Mesenchymal stem cell (in vitro differentiated cells and primary cell): Measurements from ENCODE around the gene AFTPH. TPM values are rescaled to one million over a fixed set of nuclear protein-coding genes. Genes with fewer than 3 reads are reported as not detected.
A peak's percentile ranks its signal among the peaks of the same experiment; 100 is the strongest.

Source experiments
- DNase-seq: peaks from one replicate; pipeline ENCODE4 v3.0.0-alpha.2; 2013
- H2AFZ ChIP-seq: one replicate; pipeline ENCODE4 v1.6.1; 2013; ENCODE audit warnings: low read depth, mild to moderate bottlenecking, control low read depth, inconsistent platforms, low read length, moderate library complexity
- H2AK5ac ChIP-seq: 2 replicates; pipeline ENCODE4 v1.6.1; 2013; ENCODE audit warnings: low read length, moderate library complexity, mild to moderate bottlenecking, inconsistent platforms; ENCODE audit not compliant: severe bottlenecking
- H2BK120ac ChIP-seq: one replicate; pipeline ENCODE4 v1.6.1; 2013; ENCODE audit warnings: low read depth, mild to moderate bottlenecking, inconsistent platforms, low read length, moderate library complexity
- H2BK12ac ChIP-seq, 2 experiments: one replicate each; pipeline ENCODE4 v1.6.1; 2013; ENCODE audit warnings: inconsistent platforms in 2 of 2, low read length in 2 of 2, mild to moderate bottlenecking in 2 of 2, moderate library complexity in 2 of 2, control low read depth in 1 of 2
- H2BK15ac ChIP-seq: one replicate; pipeline ENCODE4 v1.6.1; 2013; ENCODE audit warnings: mild to moderate bottlenecking, low read depth, inconsistent platforms; ENCODE audit not compliant: poor library complexity, severe bottlenecking
- H2BK5ac ChIP-seq: 2 replicates; pipeline ENCODE4 v1.6.1; 2013; ENCODE audit warnings: low read depth, mild to moderate bottlenecking, low read length, control low read depth, inconsistent platforms; ENCODE audit not compliant: poor library complexity, severe bottlenecking
- H3K14ac ChIP-seq, 2 experiments: one replicate each; pipeline ENCODE4 v1.6.1; 2013; ENCODE audit warnings: inconsistent platforms in 2 of 2, low read length in 2 of 2, control low read depth in 1 of 2, mild to moderate bottlenecking in 1 of 2, moderate library complexity in 1 of 2
- H3K18ac ChIP-seq, 2 experiments: one replicate each; pipeline ENCODE4 v1.6.1; 2013; ENCODE audit warnings: inconsistent platforms in 2 of 2, low read length in 2 of 2, control low read depth in 1 of 2, low read depth in 1 of 2, mild to moderate bottlenecking in 1 of 2
- H3K23ac ChIP-seq, 2 experiments: one replicate each; pipeline ENCODE4 v1.6.1; 2013; ENCODE audit warnings: inconsistent platforms in 2 of 2, low read length in 2 of 2, mild to moderate bottlenecking in 2 of 2, moderate library complexity in 2 of 2, control low read depth in 1 of 2
- H3K27ac ChIP-seq: 2 replicates; pipeline ENCODE4 v1.5.1; 2013; ENCODE audit warnings: mild to moderate bottlenecking, moderate library complexity, low read length, control low read depth, inconsistent platforms; ENCODE audit not compliant: poor library complexity, severe bottlenecking
- H3K27me3 ChIP-seq, 2 experiments: 2 replicates each; pipeline versions ENCODE4 v1.6.1 to v1.7.0; 2013; ENCODE audit warnings: low read length in 2 of 2, mild to moderate bottlenecking in 2 of 2, moderate library complexity in 2 of 2, control low read depth in 1 of 2, inconsistent platforms in 1 of 2; ENCODE audit not compliant: control insufficient read depth in 1 of 2, insufficient read depth in 1 of 2
- H3K36me3 ChIP-seq, 2 experiments: 2 replicates each; pipeline versions ENCODE4 v1.6.1 to v1.7.0; 2013; ENCODE audit warnings: low read length in 2 of 2, control low read depth in 1 of 2, inconsistent platforms in 1 of 2, low read depth in 1 of 2, mild to moderate bottlenecking in 1 of 2; ENCODE audit not compliant: insufficient read depth in 2 of 2, control insufficient read depth in 1 of 2
- H3K4ac ChIP-seq, 2 experiments: one replicate each; pipeline ENCODE4 v1.6.1; 2013; ENCODE audit warnings: inconsistent platforms in 2 of 2, low read length in 2 of 2, mild to moderate bottlenecking in 2 of 2, moderate library complexity in 2 of 2, control low read depth in 1 of 2, low read depth in 1 of 2
- H3K4me1 ChIP-seq: 2 replicates; pipeline ENCODE4 v1.6.1; 2013; ENCODE audit warnings: low read depth, low read length, control low read depth; ENCODE audit not compliant: control insufficient read depth, insufficient read depth
- H3K4me2 ChIP-seq: 2 replicates; pipeline ENCODE4 v1.6.1; 2013; ENCODE audit warnings: low read length, mild to moderate bottlenecking, inconsistent platforms; ENCODE audit not compliant: poor library complexity, severe bottlenecking
- H3K4me3 ChIP-seq, 2 experiments: 2 replicates each; pipeline versions ENCODE4 v1.5.1 to v1.7.0; 2013; ENCODE audit warnings: low read length in 2 of 2, mild to moderate bottlenecking in 2 of 2, control low read depth in 1 of 2, low read depth in 1 of 2; ENCODE audit not compliant: insufficient read depth in 1 of 2
- H3K79me1 ChIP-seq: replicated peaks from 2 replicates; pipeline ENCODE4 v1.6.1; 2013; ENCODE audit warnings: mild to moderate bottlenecking, control low read depth, low read length, inconsistent platforms; ENCODE audit not compliant: poor library complexity, severe bottlenecking
- H3K9ac ChIP-seq: 2 replicates; pipeline ENCODE4 v1.7.0; 2013; ENCODE audit warnings: mild to moderate bottlenecking, low read length, moderate library complexity
- H3K9me3 ChIP-seq: 2 replicates; pipeline ENCODE4 v1.7.0; 2013; ENCODE audit warnings: mild to moderate bottlenecking, low read length; ENCODE audit not compliant: control insufficient read depth
- H4K8ac ChIP-seq: one replicate; pipeline ENCODE4 v1.6.1; 2013; ENCODE audit warnings: inconsistent platforms, mild to moderate bottlenecking, low read length, moderate library complexity
- H4K91ac ChIP-seq: one replicate; pipeline ENCODE4 v1.6.1; 2013; ENCODE audit warnings: mild to moderate bottlenecking, low read length, inconsistent platforms
- WGBS: methylation state at CpG from one replicate; pipeline ENCODE4 v1.1.7; 2013; ENCODE audit warnings: mixed read lengths; 5-methylcytosine and 5-hydroxymethylcytosine counted together
- polyA plus RNA-seq, 2 experiments: library from polyadenylated mRNA; stranded (reverse); fragments of 200-250 nt; gene quantifications; one replicate each; pipeline ENCODE4 v1.2.3, GENCODE V29; 2013

AFTPH gene
- polyA plus RNA-seq (2013, experiment 1 of 2), result 10.9 TPM
- 11.9 TPM for polyA plus RNA-seq (2013, experiment 2 of 2)

GRCh38 chr2:64523666-64524603 lies at the start of gene AFTPH:
AFTPH (plus strand) TSS chr2:64524328; CDS start chr2:64551475, 27,147 bp downstream.
- Histone ChIP-seq H3K27me3 (peaks cover 0 to 4% of the 10 kb centered on the region in 2 experiments), H3K18ac (peak within 1 kb of the TSS; percentile 75 to 91), H3K36me3 (no peaks in the 10 kb centered on the region), H3K79me1 (peaks cover 2% of the 10 kb centered on the region), H2AK5ac (no peak within 1 kb of the TSS), H2BK12ac (peak within 1 kb of the TSS in 1 of 2 experiments; percentile 72), H3K23ac (peak within 1 kb of the TSS in 1 of 2 experiments; percentile 16), H2AFZ (peak within 1 kb of the TSS; percentile 61), H3K27ac (peak within 1 kb of the TSS; percentile 71), H3K4me2 (peak within 1 kb of the TSS; percentile 90), H2BK5ac (no peak within 1 kb of the TSS), H3K4me3 (peak within 1 kb of the TSS; percentile 90 to 91), H3K14ac (peak within 1 kb of the TSS in 1 of 2 experiments; percentile 48), H3K9ac (peak within 1 kb of the TSS; percentile 94), H3K4me1 (no peaks in the 10 kb centered on the region), H3K4ac (peak within 1 kb of the TSS; percentile 41 to 84), H4K91ac (no peak within 1 kb of the TSS), H3K9me3 (no peaks in the 10 kb centered on the region), H4K8ac (peak within 1 kb of the TSS; percentile 68), H2BK15ac (peak within 1 kb of the TSS; percentile 96), H2BK120ac (peak within 1 kb of the TSS; percentile 65)
- 1% methylated on average over 35 of the region's 67 CpGs for WGBS
- peak; percentile 99 for DNase-seq

GRCh38 chr2:64474636-64475035 lies 49.5 kb upstream of the AFTPH start:
- Histone ChIP-seq H4K91ac (no peak overlapping the region), H2BK120ac (no peak overlapping the region), H3K79me1 (no peaks in the 10 kb centered on the region), H3K27me3 (peaks cover 5 to 23% of the 10 kb centered on the region in 2 experiments), H3K9me3 (no peaks in the 10 kb centered on the region), H3K4me2 (no peak overlapping the region), H3K36me3 (no peaks in the 10 kb centered on the region), H2AFZ (no peak overlapping the region), H3K4me1 (no peaks in the 10 kb centered on the region), H4K8ac (no peak overlapping the region), H2BK12ac (no peak overlapping the region), H3K27ac (no peak overlapping the region), H3K9ac (no peak overlapping the region), H2AK5ac (no peak overlapping the region), H3K14ac (no peak overlapping the region), H3K4ac (no peak overlapping the region), H2BK15ac (no peak overlapping the region), H2BK5ac (no peak overlapping the region), H3K4me3 (no peak overlapping the region), H3K23ac (no peak overlapping the region), H3K18ac (no peak overlapping the region)
- WGBS, result 100% methylated on average over 1 of the region's 1 CpG
- no peak for DNase-seq

- no peaks in the 10 kb centered on the region for H3K4me1 ChIP-seq
- no peaks in the 10 kb centered on the region for H3K9me3 ChIP-seq
- H2BK12ac ChIP-seq, result no peak overlapping the region
- H3K79me1 ChIP-seq, result no peaks in the 10 kb centered on the region
- no peak overlapping the region for H4K91ac ChIP-seq
- H2BK5ac ChIP-seq, result no peak overlapping the region
- no peak overlapping the region for H3K18ac ChIP-seq
- no peak overlapping the region for H3K4me2 ChIP-seq
- no peak overlapping the region for H3K14ac ChIP-seq
- H3K23ac ChIP-seq, result no peak overlapping the region
- H3K9ac ChIP-seq, result no peak overlapping the region
- WGBS, result no CpG with 5 or more reads among the region's 1 CpG
- no peak overlapping the region for H3K27ac ChIP-seq
- H4K8ac ChIP-seq, result no peak overlapping the region
- H3K27me3 ChIP-seq, result peaks cover 0 to 21% of the 10 kb centered on the region in 2 experiments
- H3K36me3 ChIP-seq, result no peaks in the 10 kb centered on the region
- H3K4ac ChIP-seq, result no peak overlapping the region
- H2BK15ac ChIP-seq, result no peak overlapping the region
- H2AK5ac ChIP-seq, result no peak overlapping the region
- H3K4me3 ChIP-seq, result no peak overlapping the region
- no peak overlapping the region for H2BK120ac ChIP-seq
- H2AFZ ChIP-seq, result no peak overlapping the region
- no peak for DNase-seq
Measured at GRCh38 chr2:64477037-64477436, 47.1 kb upstream of the AFTPH start.

- H3K27ac ChIP-seq, result no peak overlapping the region
- no peak overlapping the region for H3K9ac ChIP-seq
- no peak for DNase-seq
- WGBS, result 95% methylated on average over 4 of the region's 4 CpGs
- no peak overlapping the region for H3K4me2 ChIP-seq
- no peaks in the 10 kb centered on the region for H3K4me1 ChIP-seq
- H2BK5ac ChIP-seq, result no peak overlapping the region
- H4K8ac ChIP-seq, result no peak overlapping the region
- H3K36me3 ChIP-seq, result no peaks in the 10 kb centered on the region
- no peak overlapping the region for H2BK15ac ChIP-seq
- no peak overlapping the region for H3K4me3 ChIP-seq
- no peaks in the 10 kb centered on the region for H3K79me1 ChIP-seq
- no peak overlapping the region for H2BK120ac ChIP-seq
- no peak overlapping the region for H2AFZ ChIP-seq
- no peak overlapping the region for H3K14ac ChIP-seq
- no peak overlapping the region for H3K18ac ChIP-seq
- no peak overlapping the region for H3K23ac ChIP-seq
- H3K9me3 ChIP-seq, result no peaks in the 10 kb centered on the region
- H2AK5ac ChIP-seq, result no peak overlapping the region
- no peak overlapping the region for H2BK12ac ChIP-seq
- H3K4ac ChIP-seq, result no peak overlapping the region
- H4K91ac ChIP-seq, result no peak overlapping the region
- peaks cover 0 to 16% of the 10 kb centered on the region in 2 experiments for H3K27me3 ChIP-seq
Measured at GRCh38 chr2:64477979-64478378, 46.1 kb upstream of the AFTPH start.
